ENCODE results near the gene UBA52.

DNA sequence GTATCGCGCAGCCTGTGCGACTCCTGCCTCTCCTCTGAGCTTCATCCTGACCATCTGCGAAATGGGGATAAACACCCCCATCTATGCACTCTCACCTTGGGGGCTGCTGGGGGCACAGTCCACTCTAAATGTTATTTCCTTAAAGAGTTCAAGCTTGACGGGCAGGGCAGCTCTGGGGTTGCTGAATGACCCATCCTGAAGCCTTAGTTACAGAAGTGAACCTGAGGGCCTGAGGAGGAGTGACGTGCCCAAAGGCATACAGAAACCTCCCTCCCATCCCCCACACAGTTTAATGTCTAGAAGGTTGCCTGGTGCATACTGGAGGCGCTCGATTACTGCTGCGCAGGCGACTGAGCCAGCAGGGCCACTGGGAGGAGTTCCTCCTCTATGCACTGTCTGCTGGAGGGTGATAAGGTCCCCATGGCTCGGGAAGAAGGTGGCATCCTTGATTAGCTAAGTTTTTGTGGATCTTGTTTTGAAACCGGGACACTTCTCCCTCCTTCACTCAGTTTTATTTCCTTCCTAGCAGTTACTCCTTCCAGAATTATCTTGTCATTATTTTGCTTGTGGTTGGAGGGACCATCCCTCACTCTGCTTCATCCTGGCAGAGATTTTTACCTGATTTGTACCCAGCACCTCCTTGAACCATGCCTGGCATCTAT lies 27.7 kb upstream of the UBA52 start:
- TF ChIP-seq POLR2AphosphoS5 (IDR thresholded peaks at IDR 0.05; ENCODE audit: low read depth, low read length) = no peak; the same call in 1 of the 2 replicates
- peak; percentile 85 for TF ChIP-seq POLR2A (IDR thresholded peaks at IDR 0.05; ENCODE audit: low read depth, low read length)
- TF ChIP-seq TAF1 (IDR thresholded peaks at IDR 0.05; ENCODE audit: low read depth, low read length) = peak; percentile 90
- no peak for TF ChIP-seq PAX5 (IDR thresholded peaks at IDR 0.05; ENCODE audit: insufficient read depth, low read length, severe bottlenecking)
- peak; percentile 68; the same call in 1 of the 2 replicates for TF ChIP-seq POU2F2 (IDR thresholded peaks at IDR 0.05; ENCODE audit: low read depth, low read length)
- TF ChIP-seq SPI1 (IDR thresholded peaks at IDR 0.05; ENCODE audit: low read depth, low read length) = peak; percentile 35; the same call in 1 of the 2 replicates
